IMR-90 (cell line): ENCODE data around the gene ROBO1. TPM values are rescaled to one million over a fixed set of nuclear protein-coding genes. Genes with fewer than 3 reads are reported as not detected.

Experiments used
- ATAC-seq: fragments of 200-7000 bp; cut with Tn5 transposase; 2 replicates; pipeline ENCODE4 v1.9.1; 2020; ENCODE audit warnings: low read depth, mild to moderate bottlenecking, moderate library complexity
- BruUV-seq: library from RNA; stranded (reverse); fragments of 400-500 nt; replicated peaks from 2 replicates; lab custom pipeline; 2021; lab: Mats Ljungman, UMichigan
- CTCF ChIA-PET: fragments of 300-600 bp; formaldehyde crosslinking; extraction: SDS; loops from one replicate; lab custom pipeline; 2021; ENCODE audit warnings: antibody characterized with exemption; lab: Yijun Ruan, JAX
- POLR2A ChIA-PET: fragments of 300-600 bp; sonication (Branson Sonifier 250); formaldehyde crosslinking; loops from one replicate; lab custom pipeline; 2022; ENCODE audit warnings: antibody characterized with exemption; ENCODE audit not compliant: unreplicated experiment; lab: Charles Lee
- DNase-seq: peaks from one replicate; pipeline ENCODE4 v3.0.0; 2013
- H2AFZ ChIP-seq: replicated peaks from 2 replicates; pipeline ENCODE3; 2013; ENCODE audit warnings: low read length, mild to moderate bottlenecking; ENCODE audit not compliant: poor library complexity
- H2AK5ac ChIP-seq: 2 replicates; pipeline ENCODE4 v1.6.1; 2013; ENCODE audit warnings: low read depth, low read length, inconsistent platforms
- H2AK9ac ChIP-seq: replicated peaks from 2 replicates; pipeline ENCODE3; 2013; ENCODE audit warnings: mild to moderate bottlenecking, low read depth, low read length, moderate library complexity; ENCODE audit not compliant: poor library complexity
- H2BK120ac ChIP-seq: 2 replicates; pipeline ENCODE4 v1.6.1; 2013; ENCODE audit warnings: low read depth, low read length, inconsistent platforms
- H2BK15ac ChIP-seq: 3 replicates; pipeline ENCODE4 v1.6.1; 2013; ENCODE audit warnings: low read depth, low read length, inconsistent platforms
- H2BK20ac ChIP-seq: 2 replicates; pipeline ENCODE4 v1.6.1; 2013; ENCODE audit warnings: low read depth, mild to moderate bottlenecking, inconsistent platforms, low read length, moderate library complexity
- H2BK5ac ChIP-seq: 2 replicates; pipeline ENCODE4 v1.6.1; 2013; ENCODE audit warnings: mild to moderate bottlenecking, low read depth, low read length, inconsistent platforms; ENCODE audit not compliant: poor library complexity, severe bottlenecking
- H3K14ac ChIP-seq: replicated peaks from 2 replicates; pipeline ENCODE4 v1.6.1; 2013; ENCODE audit warnings: low read depth, low read length, inconsistent platforms
- H3K18ac ChIP-seq: 2 replicates; pipeline ENCODE4 v1.6.1; 2013; ENCODE audit warnings: low read depth, low read length, control low read depth
- H3K23ac ChIP-seq: 2 replicates; pipeline ENCODE4 v1.6.1; 2013; ENCODE audit warnings: low read depth, low read length, inconsistent platforms
- H3K27ac ChIP-seq: 2 replicates; pipeline ENCODE4 v1.5.1; 2013; ENCODE audit warnings: mild to moderate bottlenecking, control low read depth, low read length; ENCODE audit not compliant: insufficient read depth
- H3K27me3 ChIP-seq: 2 replicates; pipeline ENCODE4 v1.6.1; 2013; ENCODE audit warnings: low read length; ENCODE audit not compliant: control insufficient read depth, insufficient read depth
- H3K36me3 ChIP-seq: 2 replicates; pipeline ENCODE4 v1.6.1; 2013; ENCODE audit warnings: low read length, mixed read lengths; ENCODE audit not compliant: control insufficient read depth, insufficient read depth
- H3K4ac ChIP-seq: 2 replicates; pipeline ENCODE4 v1.6.1; 2013; ENCODE audit warnings: low read depth, low read length, inconsistent platforms
- H3K4me1 ChIP-seq: 2 replicates; pipeline ENCODE4 v1.6.1; 2013; ENCODE audit warnings: low read length, mixed read lengths; ENCODE audit not compliant: control insufficient read depth, insufficient read depth
- H3K4me2 ChIP-seq: 2 replicates; pipeline ENCODE4 v1.6.1; 2013; ENCODE audit warnings: low read depth, mild to moderate bottlenecking, control low read depth, low read length, moderate library complexity
- H3K4me3 ChIP-seq: 2 replicates; pipeline ENCODE4 v1.5.1; 2013; ENCODE audit warnings: low read depth, mild to moderate bottlenecking, control low read depth, low read length, moderate library complexity; ENCODE audit not compliant: insufficient read depth
- H3K56ac ChIP-seq: 2 replicates; pipeline ENCODE4 v1.6.1; 2013; ENCODE audit warnings: low read length, inconsistent platforms; ENCODE audit not compliant: insufficient read depth; ENCODE audit errors: extremely low read depth
- H3K79me1 ChIP-seq, 2 experiments: 2 replicates each; pipeline ENCODE4 v1.6.1; 2013; ENCODE audit warnings: low read length in 2 of 2, inconsistent platforms in 1 of 2, low read depth in 1 of 2
- H3K9ac ChIP-seq: 2 replicates; pipeline ENCODE4 v1.6.1; 2013; ENCODE audit warnings: low read depth, low read length, control low read depth
- H3K9me1 ChIP-seq: 2 replicates; pipeline ENCODE4 v1.6.1; 2013; ENCODE audit warnings: low read length, inconsistent platforms; ENCODE audit not compliant: insufficient read depth
- H3K9me3 ChIP-seq: 2 replicates; pipeline ENCODE4 v1.6.1; 2013; ENCODE audit warnings: low read length; ENCODE audit not compliant: control insufficient read depth, insufficient read depth
- H4K20me1 ChIP-seq: 2 replicates; pipeline ENCODE4 v1.6.1; 2013; ENCODE audit warnings: low read length, inconsistent platforms; ENCODE audit not compliant: insufficient read depth
- H4K5ac ChIP-seq: 2 replicates; pipeline ENCODE4 v1.6.1; 2013; ENCODE audit warnings: mild to moderate bottlenecking, low read depth, low read length, control low read depth
- H4K8ac ChIP-seq, 2 experiments: 2 replicates each; pipeline ENCODE4 v1.6.1; 2013; ENCODE audit warnings: low read depth in 2 of 2, low read length in 2 of 2, control low read depth in 1 of 2, inconsistent platforms in 1 of 2
- H4K91ac ChIP-seq: 2 replicates; pipeline ENCODE4 v1.6.1; 2013; ENCODE audit warnings: low read depth, low read length, inconsistent platforms; ENCODE audit not compliant: insufficient read depth
- MAFK ChIP-seq: IDR thresholded peaks from 2 replicates; pipeline ENCODE4 v1.6.1; 2012; ENCODE audit warnings: low read depth, low read length, improper control_type of control experiment
- WGBS, 2 experiments: methylation state at CpG; one replicate each; pipeline versions ENCODE4 v1.1.5 to v1.1.7; 2013; ENCODE audit warnings: missing lambda C conversion rate in 2 of 2; ENCODE audit not compliant: insufficient read length in 1 of 2; ENCODE audit errors: extremely low coverage in 2 of 2; 5-methylcytosine and 5-hydroxymethylcytosine counted together
- dilution Hi-C: fragments of 300-500 bp; cut with HindIII; formaldehyde crosslinking; loops from one replicate; pipeline ENCODE4 v1.14.3; 2018; ENCODE audit warnings: low sequenced_read_pairs; ENCODE audit not compliant: unreplicated experiment
- in situ Hi-C: fragments of 300-500 bp; cut with MboI; formaldehyde crosslinking; loops from 3 replicates; pipeline ENCODE4 v1.14.3; 2019; ENCODE audit warnings: low sequenced_read_pairs, inconsistent platforms, mixed read lengths
- intact Hi-C: fragments of 100-400 bp; cut with micrococcal nuclease; formaldehyde crosslinking; loops from 2 replicates; pipeline ENCODE4 v1.10.0; 2022
- polyA plus RNA-seq, 3 experiments: library from polyadenylated mRNA; depleted of rRNA; stranded (reverse); fragments of >200 nt; gene quantifications; 2 replicates each; pipeline ENCODE4 v1.2.3, GENCODE V29; 2012; ENCODE audit warnings: low replicate concordance in 1 of 3
- total RNA-seq: library from RNA; depleted of rRNA; stranded (reverse); fragments of >200 nt; gene quantifications from 2 replicates; pipeline ENCODE4 v1.2.3, GENCODE V29; 2012
- TF ChIP-seq, protein P1 (sequence below): conservative IDR thresholded peaks from 2 replicates; pipeline ENCODE4 v1.5.1; 2012; ENCODE audit warnings: mild to moderate bottlenecking, low read depth, low read length, improper control_type of control experiment
- TF ChIP-seq, protein P2 (sequence below): fragments of 150-350 bp; IDR thresholded peaks from 2 replicates; pipeline ENCODE4 v1.6.1; 2017; ENCODE audit warnings: mild to moderate bottlenecking, antibody characterized with exemption, low read length, low read depth

The ROBO1 gene
- total and polyA plus RNA-seq, 2 of the 4 experiments (the other 2 are of a cell fraction) = 24.1 to 53.9 TPM

DNA sequence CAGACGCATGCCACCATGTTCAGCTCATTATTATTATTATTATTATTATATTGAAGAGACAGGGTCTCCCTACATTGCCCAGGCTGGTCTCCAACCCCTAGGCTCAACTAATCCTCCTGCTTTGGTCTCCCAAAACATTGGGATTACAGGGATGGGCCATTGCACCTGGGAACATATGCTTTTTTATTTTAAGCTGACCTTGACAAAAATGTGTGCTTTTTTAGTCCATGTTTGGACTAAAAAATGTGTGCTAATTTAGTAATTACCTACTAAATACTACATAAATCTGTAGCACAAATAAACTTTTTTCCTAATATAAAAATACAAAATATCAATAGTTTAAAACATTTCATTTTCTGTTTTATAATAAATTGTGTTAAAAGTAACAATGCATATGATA is 693.2 kb downstream of the ROBO1 start:
- DNase-seq = no peak
- no peaks in the 10 kb centered on the region for H4K20me1 ChIP-seq
- no peak overlapping the region for H3K27ac ChIP-seq
- H2BK120ac ChIP-seq = no peak overlapping the region
- no peak overlapping the region for H3K4me3 ChIP-seq
- H4K5ac ChIP-seq = no peak overlapping the region
- no peaks in the 10 kb centered on the region for H3K36me3 ChIP-seq
- H3K23ac ChIP-seq = no peak overlapping the region
- no peak overlapping the region for H2AK9ac ChIP-seq
- no peak overlapping the region for H2BK5ac ChIP-seq
- ChIA-PET POLR2A (no interaction called here), CTCF (interaction anchor here (1.0 kb wide), 1 partner anchor 12 kb away, joined by 4 read pairs; no protein-coding TSS in a partner anchor)
- no peak overlapping the region for H2AK5ac ChIP-seq
- no peaks in the 10 kb centered on the region for H3K9me1 ChIP-seq
- intact Hi-C loops = no loop called here
- H3K4me1 ChIP-seq = no peaks in the 10 kb centered on the region
- WGBS, 2 experiments = no CpG with 5 or more reads among the region's 1 CpG
- no peak overlapping the region for H2AFZ ChIP-seq
- no peak overlapping the region for H4K8ac ChIP-seq
- dilution Hi-C loops = no loop called here
- H3K79me1 ChIP-seq = no peaks in the 10 kb centered on the region
- ATAC-seq = no peak
- H3K4me2 ChIP-seq = no peak overlapping the region
- no peak overlapping the region for H4K91ac ChIP-seq
- no peak overlapping the region for H3K14ac ChIP-seq
- no peak overlapping the region for H3K56ac ChIP-seq
- H3K9me3 ChIP-seq = no peaks in the 10 kb centered on the region
- no TSS peak for BruUV-seq
- in situ Hi-C loops = no loop called here
- TF ChIP-seq, protein P1, sequence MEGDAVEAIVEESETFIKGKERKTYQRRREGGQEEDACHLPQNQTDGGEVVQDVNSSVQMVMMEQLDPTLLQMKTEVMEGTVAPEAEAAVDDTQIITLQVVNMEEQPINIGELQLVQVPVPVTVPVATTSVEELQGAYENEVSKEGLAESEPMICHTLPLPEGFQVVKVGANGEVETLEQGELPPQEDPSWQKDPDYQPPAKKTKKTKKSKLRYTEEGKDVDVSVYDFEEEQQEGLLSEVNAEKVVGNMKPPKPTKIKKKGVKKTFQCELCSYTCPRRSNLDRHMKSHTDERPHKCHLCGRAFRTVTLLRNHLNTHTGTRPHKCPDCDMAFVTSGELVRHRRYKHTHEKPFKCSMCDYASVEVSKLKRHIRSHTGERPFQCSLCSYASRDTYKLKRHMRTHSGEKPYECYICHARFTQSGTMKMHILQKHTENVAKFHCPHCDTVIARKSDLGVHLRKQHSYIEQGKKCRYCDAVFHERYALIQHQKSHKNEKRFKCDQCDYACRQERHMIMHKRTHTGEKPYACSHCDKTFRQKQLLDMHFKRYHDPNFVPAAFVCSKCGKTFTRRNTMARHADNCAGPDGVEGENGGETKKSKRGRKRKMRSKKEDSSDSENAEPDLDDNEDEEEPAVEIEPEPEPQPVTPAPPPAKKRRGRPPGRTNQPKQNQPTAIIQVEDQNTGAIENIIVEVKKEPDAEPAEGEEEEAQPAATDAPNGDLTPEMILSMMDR = no peak
- TF ChIP-seq MAFK = peak; percentile 51
- TF ChIP-seq, protein P2, sequence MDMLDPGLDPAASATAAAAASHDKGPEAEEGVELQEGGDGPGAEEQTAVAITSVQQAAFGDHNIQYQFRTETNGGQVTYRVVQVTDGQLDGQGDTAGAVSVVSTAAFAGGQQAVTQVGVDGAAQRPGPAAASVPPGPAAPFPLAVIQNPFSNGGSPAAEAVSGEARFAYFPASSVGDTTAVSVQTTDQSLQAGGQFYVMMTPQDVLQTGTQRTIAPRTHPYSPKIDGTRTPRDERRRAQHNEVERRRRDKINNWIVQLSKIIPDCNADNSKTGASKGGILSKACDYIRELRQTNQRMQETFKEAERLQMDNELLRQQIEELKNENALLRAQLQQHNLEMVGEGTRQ = no peak
- H2BK20ac ChIP-seq = no peak overlapping the region
- no peaks in the 10 kb centered on the region for H3K27me3 ChIP-seq
- H3K9ac ChIP-seq = no peak overlapping the region
- H2BK15ac ChIP-seq = no peak overlapping the region
- no peak overlapping the region for H3K4ac ChIP-seq
- H3K18ac ChIP-seq = no peak overlapping the region
